K562 (cell line): ENCODE data around the gene SLAIN2. TPM values are rescaled to one million over a fixed set of nuclear protein-coding genes. Genes with fewer than 3 reads are reported as not detected.

ENCODE experiments used
- ATAC-seq: fragments of 200-7000 bp; cut with Tn5 transposase; 3 replicates; pipeline ENCODE4 v1.9.1; 2020; ENCODE audit warnings: moderate library complexity
- BruUV-seq: library from RNA; stranded (reverse); fragments of 400-500 nt; replicated peaks from 2 replicates; lab custom pipeline; 2021; lab: Mats Ljungman, UMichigan
- CTCF ChIA-PET: fragments of 300-600 bp; formaldehyde crosslinking; extraction: SDS; loops from one replicate; lab custom pipeline; 2021; ENCODE audit warnings: low intra/inter-chr PET ratio; lab: Yijun Ruan, JAX
- POLR2A ChIA-PET: fragments of 300-600, 350-650 bp; sonication (Branson Sonifier 250); formaldehyde crosslinking; extraction: SDS; loops from one replicate; lab custom pipeline; 2021; ENCODE audit warnings: antibody characterized with exemption, inconsistent platforms; lab: Yijun Ruan, JAX
- DNase-seq, 4 experiments: peaks; one replicate each; pipeline versions ENCODE4 v3.0.0 to v3.0.0-alpha.2; 2011 to 2018; ENCODE audit warnings: low spot score in 3 of 4, mixed read lengths in 3 of 4; ENCODE audit errors: extremely low read depth in 1 of 4
- FAIRE-seq: peaks from 2 replicates; lab custom pipeline; 2011; peaks lifted over from hg19 to GRCh38; lab: Jason Lieb, UNC
- H2AFZ ChIP-seq: 2 replicates; pipeline ENCODE4 v1.6.0; 2011; ENCODE audit warnings: low read depth, low read length, control low read depth, inconsistent platforms
- H3K27ac ChIP-seq: fragments of 200-600 bp; 3 replicates; pipeline ENCODE4 v1.8.0; 2011; ENCODE audit warnings: low read depth, mild to moderate bottlenecking, control low read depth, inconsistent platforms, low read length, moderate library complexity, mixed read lengths; ENCODE audit errors: extremely low read depth
- H3K27me3 ChIP-seq, 2 experiments: fragments of 300-600 bp in 1 of 2; 2 replicates in 1 of 2; 3 replicates in 1 of 2; pipeline versions ENCODE4 v1.6.0 to v1.8.0; 2011; ENCODE audit warnings: inconsistent platforms in 2 of 2, low read length in 2 of 2, mild to moderate bottlenecking in 1 of 2, mixed read lengths in 1 of 2, moderate library complexity in 1 of 2; ENCODE audit not compliant: control insufficient read depth in 2 of 2, insufficient read depth in 2 of 2
- H3K36me3 ChIP-seq: fragments of 300-600 bp; 3 replicates; pipeline ENCODE4 v1.8.0; 2011; ENCODE audit warnings: mild to moderate bottlenecking, low read length, inconsistent platforms; ENCODE audit not compliant: control insufficient read depth, insufficient read depth
- H3K4me1 ChIP-seq, 2 experiments: fragments of 200-600 bp in 1 of 2; replicated peaks in 1 of 2; 2 replicates in 1 of 2; 3 replicates in 1 of 2; pipeline versions ENCODE4 v1.5.1 to v1.8.0; 2011; ENCODE audit warnings: inconsistent platforms in 2 of 2, low read length in 2 of 2, mild to moderate bottlenecking in 1 of 2, mixed read lengths in 1 of 2, moderate library complexity in 1 of 2; ENCODE audit not compliant: control insufficient read depth in 2 of 2, insufficient read depth in 2 of 2
- H3K4me2 ChIP-seq: 2 replicates; pipeline ENCODE4 v1.6.1; 2011; ENCODE audit warnings: low read length, control low read depth, inconsistent platforms, mixed read lengths; ENCODE audit not compliant: insufficient read depth
- H3K4me3 ChIP-seq: fragments of 200-600 bp; sonication (generic), shearing (Covaris generic); 2 replicates; pipeline ENCODE4 v1.5.1; 2016; ENCODE audit warnings: control low read depth, inconsistent platforms
- H3K79me2 ChIP-seq: fragments of 200-600 bp; 3 replicates; pipeline ENCODE4 v1.8.0; 2011; ENCODE audit warnings: low read length, inconsistent platforms; ENCODE audit not compliant: control insufficient read depth, insufficient read depth
- H3K9ac ChIP-seq, 2 experiments: 2 replicates each; pipeline versions ENCODE4 v1.6.0 to v1.6.1; 2011; ENCODE audit warnings: low read depth in 2 of 2, low read length in 2 of 2, control low read depth in 1 of 2, inconsistent platforms in 1 of 2, mild to moderate bottlenecking in 1 of 2, mixed read lengths in 1 of 2; ENCODE audit not compliant: insufficient read depth in 1 of 2
- H3K9me1 ChIP-seq: one replicate; pipeline ENCODE4 v1.6.0; 2011; ENCODE audit warnings: inconsistent platforms, mild to moderate bottlenecking, low read length, moderate library complexity; ENCODE audit not compliant: control insufficient read depth, insufficient read depth
- H3K9me3 ChIP-seq: replicated peaks from 2 replicates; pipeline ENCODE4 v1.5.1; 2011; ENCODE audit warnings: low read depth, low read length, inconsistent platforms; ENCODE audit not compliant: control insufficient read depth, insufficient read depth
- H4K20me1 ChIP-seq: replicated peaks from 2 replicates; pipeline ENCODE4 v1.6.1; 2011; ENCODE audit warnings: low read length, inconsistent platforms, mixed read lengths; ENCODE audit not compliant: control insufficient read depth, insufficient read depth
- CBFB ChIP-seq: sonication (generic); formaldehyde crosslinking; IDR thresholded peaks from 2 replicates; pipeline ENCODE4 v1.4.0; 2020; ENCODE audit warnings: mild to moderate bottlenecking, missing genetic modification reagents
- E2F1 ChIP-seq: sonication (generic); formaldehyde crosslinking; IDR thresholded peaks from 2 replicates; pipeline ENCODE4 v1.8.1; 2023; ENCODE audit warnings: mild to moderate bottlenecking, missing genetic modification reagents, moderate library complexity
- LARP7 ChIP-seq: fragments of 450-650 bp; IDR thresholded peaks from 2 replicates; pipeline ENCODE4 v1.6.1; 2016
- MYBL2 ChIP-seq, 2 experiments: fragments of 450-650 bp in 1 of 2; sonication (generic) in 1 of 2; formaldehyde crosslinking in 1 of 2; IDR thresholded peaks; 2 replicates each; pipeline versions ENCODE4 v1.6.1 to v1.8.1; 2017 to 2022; ENCODE audit warnings: borderline replicate concordance in 1 of 2, inconsistent platforms in 1 of 2, low read depth in 1 of 2, mild to moderate bottlenecking in 1 of 2, missing genetic modification reagents in 1 of 2, moderate library complexity in 1 of 2
- NFE2 ChIP-seq: IDR thresholded peaks from 2 replicates; pipeline ENCODE4 v1.6.1; 2014; ENCODE audit warnings: antibody characterized with exemption, low read depth
- POLR2AphosphoS2 ChIP-seq: IDR thresholded peaks from 2 replicates; pipeline ENCODE4 v1.6.1; 2012; ENCODE audit warnings: low read length, improper control_type of control experiment
- RNF219 ChIP-seq: fragments of 250-450 bp; sonication (Bioruptor Pico); IDR thresholded peaks from 2 replicates; pipeline ENCODE4 v1.5.0; 2022; ENCODE audit warnings: mild to moderate bottlenecking
- TSC22D4 ChIP-seq: fragments of 450-650 bp; IDR thresholded peaks from 2 replicates; pipeline ENCODE4 v1.6.1; 2016; ENCODE audit warnings: missing genetic modification characterization, missing biosample characterization, control low read depth
- YBX1 ChIP-seq: fragments of 450-650 bp; IDR thresholded peaks from 2 replicates; pipeline ENCODE4 v1.7.1; 2016; ENCODE audit warnings: mild to moderate bottlenecking
- ZNF75A ChIP-seq: fragments of 450-650 bp; formaldehyde crosslinking; IDR thresholded peaks from 2 replicates; pipeline ENCODE4 v1.4.0; 2020; ENCODE audit warnings: mild to moderate bottlenecking
- ZNF780A ChIP-seq: fragments of 250-450 bp; sonication (Bioruptor Pico); IDR thresholded peaks from 2 replicates; pipeline ENCODE4 v1.5.0; 2021; ENCODE audit warnings: mild to moderate bottlenecking
- WGBS: fragments of 100-300 bp; shearing (Covaris generic); methylation state at CpG from one replicate; pipeline ENCODE4 v1.1.6; 2016; ENCODE audit warnings: low coverage, mixed read lengths; ENCODE audit not compliant: insufficient coverage; ENCODE audit errors: missing lambda C conversion rate; 5-methylcytosine and 5-hydroxymethylcytosine counted together
- in situ Hi-C: fragments of 300-500 bp; cut with MboI; formaldehyde crosslinking; loops from 4 replicates; pipeline ENCODE4 v1.15.0; 2018; ENCODE audit warnings: inconsistent platforms, mixed read lengths
- intact Hi-C: fragments of 100-400 bp; cut with micrococcal nuclease; formaldehyde crosslinking; loops from 2 replicates; pipeline ENCODE4 v1.14.2; 2022
- polyA plus RNA-seq, 8 experiments: library from polyadenylated mRNA; depleted of rRNA in 4 of 8; stranded (reverse) in 5 of 8; unstranded in 3 of 8; fragments of >200 nt; fragmentation: Nextera tagmentation in 2 of 8; fragmentation: Illumina TruSeq in 1 of 8; extraction: Ambion mirVana in 2 of 8; extraction: Trizol in 1 of 8; gene quantifications; 2 replicates each; pipeline versions ENCODE4 v1.2.1 to v1.2.3, GENCODE V29; 2011 to 2014; ENCODE audit warnings: inconsistent platforms in 1 of 8, missing spikeins in 1 of 8
- total RNA-seq, 7 experiments: library from RNA; depleted of rRNA in 6 of 7; stranded (reverse); fragments of >200 nt in 6 of 7; fragmentation: Illumina TruSeq in 2 of 7; extraction: Trizol in 2 of 7; gene quantifications; 2 replicates each; pipeline versions ENCODE4 v1.2.1 to v1.2.3, GENCODE V29; 2011 to 2021; ENCODE audit warnings: low replicate concordance in 1 of 7
- TF ChIP-seq, protein P1 (sequence below): fragments of 150-350 bp; conservative IDR thresholded peaks from 2 replicates; pipeline ENCODE4 v1.6.1; 2014; ENCODE audit warnings: low read length

SLAIN2 gene
- total and polyA plus RNA-seq, 9 of the 15 experiments (the other 6 are each of a cell fraction or from before 2014, with no cell fraction given), result 3.5 to 116 (median 35.0) TPM

GRCh38 chr4:48369771-48370170 lies 28.4 kb downstream of the SLAIN2 start:
- Histone ChIP-seq H3K4me3 (no peak overlapping the region), H3K36me3 (peaks cover 8% of the 10 kb centered on the region; the same call in 2 of the 3 replicates), H3K9ac (no peak overlapping the region), H3K27ac (no peak overlapping the region), H3K79me2 (peaks cover 60% of the 10 kb centered on the region), H4K20me1 (no peaks in the 10 kb centered on the region), H3K4me2 (no peak overlapping the region), H3K4me1 (no peaks in the 10 kb centered on the region)
- no TSS peak for BruUV-seq
- ATAC-seq, result no peak
- in situ Hi-C loops, result no loop called here
- no peak for FAIRE-seq
- TF ChIP-seq MYBL2 (IDR thresholded peaks at IDR 0.05; ENCODE audit: low read depth) (no peak), MYBL2 (CRISPR knock-in tag; IDR thresholded peaks at IDR 0.05; ENCODE audit: borderline replicate concordance) (no peak), NFE2 (no peak), RNF219 (CRISPR knock-in tag) (no peak), ZNF780A (CRISPR knock-in tag) (no peak), LARP7 (no peak), E2F1 (CRISPR knock-in tag) (no peak), YBX1 (no peak), CBFB (CRISPR knock-in tag) (no peak), POLR2AphosphoS2 (no peak), ZNF75A (CRISPR knock-in tag) (no peak), TSC22D4 (no peak)
- TF ChIP-seq, protein P1, sequence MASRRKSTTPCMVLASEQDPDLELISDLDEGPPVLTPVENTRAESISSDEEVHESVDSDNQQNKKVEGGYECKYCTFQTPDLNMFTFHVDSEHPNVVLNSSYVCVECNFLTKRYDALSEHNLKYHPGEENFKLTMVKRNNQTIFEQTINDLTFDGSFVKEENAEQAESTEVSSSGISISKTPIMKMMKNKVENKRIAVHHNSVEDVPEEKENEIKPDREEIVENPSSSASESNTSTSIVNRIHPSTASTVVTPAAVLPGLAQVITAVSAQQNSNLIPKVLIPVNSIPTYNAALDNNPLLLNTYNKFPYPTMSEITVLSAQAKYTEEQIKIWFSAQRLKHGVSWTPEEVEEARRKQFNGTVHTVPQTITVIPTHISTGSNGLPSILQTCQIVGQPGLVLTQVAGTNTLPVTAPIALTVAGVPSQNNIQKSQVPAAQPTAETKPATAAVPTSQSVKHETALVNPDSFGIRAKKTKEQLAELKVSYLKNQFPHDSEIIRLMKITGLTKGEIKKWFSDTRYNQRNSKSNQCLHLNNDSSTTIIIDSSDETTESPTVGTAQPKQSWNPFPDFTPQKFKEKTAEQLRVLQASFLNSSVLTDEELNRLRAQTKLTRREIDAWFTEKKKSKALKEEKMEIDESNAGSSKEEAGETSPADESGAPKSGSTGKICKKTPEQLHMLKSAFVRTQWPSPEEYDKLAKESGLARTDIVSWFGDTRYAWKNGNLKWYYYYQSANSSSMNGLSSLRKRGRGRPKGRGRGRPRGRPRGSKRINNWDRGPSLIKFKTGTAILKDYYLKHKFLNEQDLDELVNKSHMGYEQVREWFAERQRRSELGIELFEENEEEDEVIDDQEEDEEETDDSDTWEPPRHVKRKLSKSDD, result no peak
- TF ChIP-seq, all 486 proteins: peak for 0
- POLR2A ChIA-PET, result interaction anchor here (0.7 to 1.2 kb wide), 3 partner anchors 13 to 27 kb away, joined by 3 to 4 read pairs (median 3); no protein-coding TSS in a partner anchor
- 70% methylated on average over 2 of the region's 2 CpGs for WGBS
- no peak for DNase-seq
- no peaks in the 10 kb centered on the region for H3K9me1 ChIP-seq
- H3K27me3 ChIP-seq, result no peaks in the 10 kb centered on the region
- intact Hi-C loops, result no loop called here
- no peaks in the 10 kb centered on the region for H3K9me3 ChIP-seq
- no peak overlapping the region for H2AFZ ChIP-seq
- CTCF ChIA-PET, result no interaction called here
